DMS79 (cell line): ENCODE results near the gene ERICH6.

Source experiments
- DNase-seq: peaks from one replicate; lab custom pipeline; 2025; lab: John Stamatoyannopoulos, UW

Gene ERICH6

DNA sequence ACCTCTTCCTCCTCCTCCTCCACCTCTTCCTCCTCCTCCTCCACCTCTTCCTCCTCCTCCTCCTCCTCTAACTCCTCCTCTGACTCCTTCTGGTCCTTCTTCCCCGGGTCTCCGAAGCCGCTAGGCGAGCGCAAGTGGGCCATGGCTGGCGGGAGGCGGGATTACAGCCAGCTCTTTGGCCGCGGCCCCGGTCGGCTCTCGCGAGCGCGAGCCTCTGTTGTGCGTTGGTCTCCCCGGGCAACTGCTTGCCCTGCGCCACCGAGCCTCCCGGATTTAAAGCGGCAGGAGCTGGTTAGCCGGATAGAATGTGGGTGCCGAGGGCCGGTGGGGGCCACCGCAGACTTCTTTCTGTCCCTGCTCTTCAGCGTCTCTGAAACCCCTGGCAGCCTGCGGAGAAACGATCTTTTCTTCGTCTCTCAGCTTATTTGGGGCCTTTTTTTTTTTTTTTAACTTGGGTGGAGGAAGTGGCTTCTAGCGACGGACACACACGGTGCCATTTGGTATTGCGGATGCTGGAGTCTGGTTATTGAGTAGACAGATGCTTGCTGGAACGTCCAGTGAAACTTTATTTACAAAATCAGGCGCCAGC, at the start of gene ERICH6:
TSS of gene ERICH6 (minus strand) at position 165 of the 589 bp plus-strand sequence. CDS start at position 143, 22 bp downstream.
- DNase-seq: peak; percentile 70

GRCh38 chr3:150751781-150752263, 48.1 kb upstream of the ERICH6 start:
- peak; percentile 21 for DNase-seq

- no peak for DNase-seq
These were observed 45.5 kb upstream of the ERICH6 start for GRCh38 chr3:150749255-150749654.

DNA sequence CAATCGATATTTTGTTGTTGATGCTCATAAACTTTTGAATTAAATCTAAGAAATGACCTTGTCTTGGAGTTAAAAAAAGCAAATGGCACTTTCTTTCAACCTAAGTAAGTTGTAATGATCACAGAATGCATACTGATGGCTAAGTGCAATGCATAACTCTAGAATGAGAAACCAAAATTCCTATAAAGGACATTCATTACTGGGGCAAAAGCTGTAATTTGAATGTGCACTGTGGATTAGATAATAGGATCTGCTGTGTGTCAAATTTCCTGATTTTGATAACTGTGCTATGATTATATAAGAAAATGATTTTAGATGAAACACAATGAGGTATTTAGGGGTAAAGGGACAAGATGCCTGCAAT, 44.9 kb upstream of the ERICH6 start:
- no peak for DNase-seq

DNA sequence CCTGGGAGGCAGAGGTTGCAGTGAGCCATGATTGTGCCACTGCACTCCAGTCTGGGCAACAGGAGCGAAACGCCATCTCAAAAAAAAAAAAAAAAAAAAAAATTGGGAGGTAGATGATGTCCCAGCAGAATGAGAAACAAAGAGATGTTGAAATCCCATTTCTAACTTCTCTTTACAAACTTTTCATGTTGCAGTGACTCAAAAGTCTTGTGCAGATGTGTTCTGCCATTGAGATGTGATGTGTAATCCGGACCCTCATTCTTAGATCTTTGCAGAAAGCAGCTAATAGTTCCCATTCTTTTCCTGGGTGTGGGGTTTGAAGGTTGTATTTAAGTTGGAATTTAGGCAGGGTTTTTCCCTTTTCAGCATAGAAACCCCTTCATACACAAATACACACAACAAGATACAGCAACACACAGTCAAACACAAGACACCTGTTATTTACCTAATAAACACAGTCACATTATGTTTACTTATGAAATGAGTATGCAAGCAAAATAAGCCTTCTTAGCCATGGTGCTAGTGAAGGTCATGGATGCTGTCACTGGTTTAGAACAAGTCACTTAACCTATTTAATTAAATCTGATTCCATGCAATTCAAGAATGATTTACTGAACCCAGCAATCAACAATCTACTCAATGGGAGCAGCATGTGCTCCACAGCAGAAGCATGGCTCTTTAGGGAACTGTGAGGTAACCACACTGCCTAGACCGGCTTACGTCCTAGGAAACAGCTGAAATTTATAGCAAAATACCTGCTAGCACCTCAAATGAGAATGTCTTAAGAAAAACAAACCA, 44.4 kb upstream of the ERICH6 start:
- DNase-seq: no peak

GRCh38 chr3:150746791-150747590, 43.3 kb upstream of the ERICH6 start:
- DNase-seq: no peak

- DNase-seq: no peak
These were observed 42.1 kb upstream of the ERICH6 start for GRCh38 chr3:150745832-150746231.

GRCh38 chr3:150744919-150745211, 41.1 kb upstream of the ERICH6 start:
- DNase-seq: no peak

DNA sequence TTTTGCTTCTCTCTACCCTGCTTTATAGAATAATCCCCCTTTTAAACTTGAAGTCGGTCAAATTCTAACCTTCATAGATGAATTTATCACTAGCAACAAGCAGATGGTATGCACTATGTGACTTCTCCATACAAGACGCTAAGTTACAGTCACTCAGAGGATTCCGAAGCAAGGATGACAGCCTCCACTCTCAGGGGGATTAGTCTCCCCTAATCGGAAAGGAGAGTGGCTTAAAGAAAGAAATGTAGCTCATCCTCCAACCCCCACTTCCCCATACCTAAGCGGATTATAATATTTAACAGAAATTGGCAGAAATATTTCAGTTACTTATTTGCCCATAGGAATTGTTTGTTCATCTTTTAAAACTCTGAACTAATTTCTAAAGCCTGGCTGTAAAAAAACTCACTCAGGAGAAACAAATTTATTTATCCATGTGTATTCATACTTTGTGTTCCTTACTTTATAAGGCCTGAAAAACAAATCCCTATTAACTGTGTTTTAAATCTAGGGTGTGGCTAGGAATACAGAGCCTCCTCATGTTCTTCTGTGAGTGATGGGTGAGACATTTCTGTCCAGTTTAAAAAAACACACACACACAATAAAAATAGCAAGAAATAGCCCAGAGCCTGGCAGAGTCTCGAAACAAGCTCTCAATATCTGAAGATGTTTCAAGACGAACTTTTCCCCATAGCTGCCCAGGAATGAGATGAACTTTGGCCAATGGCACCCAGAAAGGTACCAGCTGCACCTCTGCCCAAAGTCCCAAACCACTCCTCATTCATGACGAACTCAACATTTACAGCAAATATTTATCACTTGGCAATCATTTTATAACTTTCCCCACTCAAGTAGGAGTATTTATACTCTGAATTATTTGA, 40.6 kb upstream of the ERICH6 start:
- no peak for DNase-seq

DNA sequence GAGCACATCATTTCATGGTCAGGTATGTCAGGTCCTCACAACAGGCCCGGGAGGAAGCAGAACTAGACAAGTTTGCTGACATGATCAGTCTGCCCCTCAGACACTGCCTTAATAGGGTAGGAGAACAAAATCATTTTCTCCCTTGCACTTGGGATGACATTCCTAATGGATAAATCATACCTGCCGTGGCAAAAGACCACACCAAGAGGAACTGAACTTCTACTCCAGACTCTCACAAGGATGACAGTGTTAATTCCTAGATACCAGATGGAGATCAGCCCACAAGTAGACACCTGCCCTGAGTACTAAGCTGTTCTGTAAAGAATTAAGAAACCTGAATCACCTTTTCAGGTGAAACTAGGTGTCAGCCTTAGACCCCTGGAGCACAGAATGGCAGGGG, 39.8 kb upstream of the ERICH6 start:
- DNase-seq: no peak

DNA sequence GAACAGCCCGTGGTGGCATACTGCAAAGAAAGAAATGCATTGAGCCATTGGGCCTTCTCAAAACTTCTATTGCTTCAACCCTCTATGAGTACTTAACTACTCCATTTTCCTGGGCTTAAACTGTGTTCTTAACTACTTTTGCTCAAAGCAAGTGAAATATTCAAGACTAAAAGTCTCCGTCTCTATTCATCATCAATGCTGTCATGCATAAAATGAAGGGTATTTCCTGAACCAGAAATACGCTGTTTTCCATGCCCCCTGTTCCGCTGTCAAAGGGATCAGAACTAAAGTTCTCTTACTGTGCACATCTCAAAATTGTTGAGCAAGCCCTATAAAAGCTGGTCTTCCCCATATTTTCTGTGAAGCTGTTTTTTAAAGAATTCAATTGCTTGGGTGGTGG, 39.0 kb upstream of the ERICH6 start:
- DNase-seq: no peak

DNA sequence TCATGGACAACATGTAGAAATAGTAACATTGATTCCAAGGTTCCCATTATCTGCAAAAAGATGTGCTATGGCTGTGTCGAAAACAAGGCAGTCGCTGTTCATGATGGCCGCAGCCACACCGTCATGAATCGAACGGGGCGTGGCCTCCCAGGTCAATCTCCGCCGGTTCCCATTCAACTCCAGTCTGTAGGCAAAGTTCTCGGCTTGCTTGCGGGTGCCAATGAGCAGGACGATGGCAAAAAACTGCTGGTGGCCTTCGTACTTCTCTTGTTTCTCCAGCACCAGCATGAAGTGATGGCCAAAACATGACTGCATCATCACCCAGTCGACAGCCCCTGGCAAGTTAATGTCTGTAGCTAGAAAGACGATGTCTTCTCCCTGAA, 38.4 kb upstream of the ERICH6 start:
- DNase-seq: no peak

GRCh38 chr3:150741497-150742140, 37.9 kb upstream of the ERICH6 start:
- DNase-seq: no peak

- DNase-seq: no peak
These were observed 37.2 kb upstream of the ERICH6 start for GRCh38 chr3:150740733-150741496.

DNA sequence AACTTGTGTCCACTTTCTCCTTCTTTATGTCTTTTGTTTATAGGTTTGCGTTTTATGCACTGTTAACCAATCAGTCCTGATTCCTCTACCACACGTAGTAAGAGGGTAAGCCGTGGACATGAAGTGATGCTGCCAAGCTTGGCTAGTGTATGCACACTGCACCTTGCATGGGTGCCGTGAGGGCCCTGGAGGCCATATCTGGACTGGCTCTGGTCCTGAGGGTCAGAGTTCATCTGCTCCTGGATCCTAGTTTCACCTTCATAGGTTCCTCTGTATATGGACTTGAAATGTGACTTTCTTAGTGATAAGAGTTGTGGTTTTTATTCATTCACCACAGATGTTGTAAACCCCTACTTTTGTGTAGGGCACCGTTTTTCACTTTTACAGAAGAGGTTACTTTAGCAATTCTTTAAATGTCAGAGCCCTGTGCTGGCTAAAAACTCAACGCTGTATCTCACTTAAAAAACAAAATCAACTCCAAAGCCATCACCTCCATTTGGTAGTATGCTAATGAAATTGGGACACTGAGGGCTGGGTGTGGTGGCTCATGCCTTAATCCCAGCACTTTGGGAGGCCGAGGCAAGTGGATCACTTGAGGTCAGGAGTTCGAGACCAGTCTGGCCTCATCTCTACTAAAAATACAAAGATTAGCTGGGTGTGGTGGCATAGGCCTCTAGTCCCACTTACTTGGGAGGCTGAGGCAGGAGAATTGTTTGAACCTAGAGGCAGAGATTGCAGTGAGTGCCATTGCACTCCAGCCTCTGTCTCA, 36.3 kb upstream of the ERICH6 start:
- DNase-seq: no peak

- DNase-seq: no peak
These were observed 35.6 kb upstream of the ERICH6 start for GRCh38 chr3:150739200-150739863.

DNA sequence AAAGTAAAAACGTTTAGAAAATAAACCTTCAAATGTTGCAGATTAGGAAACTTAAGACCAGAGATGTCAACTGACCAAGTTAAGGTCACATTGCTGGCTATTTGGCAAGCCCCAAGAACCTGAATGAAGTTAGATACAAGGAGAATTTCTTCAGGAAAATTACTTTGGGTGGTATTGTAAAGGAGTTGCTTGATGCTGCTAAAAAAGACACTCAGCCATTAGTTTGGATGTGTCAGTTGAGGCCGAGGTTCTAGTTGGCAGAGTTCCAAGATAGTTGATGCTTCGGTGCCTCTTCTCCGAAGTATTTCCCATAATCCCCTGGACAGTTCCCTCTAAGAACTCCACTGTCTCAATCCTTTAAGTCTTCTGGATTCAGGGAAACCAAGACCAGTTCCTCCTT, 35.0 kb upstream of the ERICH6 start:
- no peak for DNase-seq

- DNase-seq: no peak
These were observed 34.4 kb upstream of the ERICH6 start for GRCh38 chr3:150737874-150738679.
